ENCODE data around the gene ABCD1.
"Not testable (repeated sequence)": the region's sequence is repeated elsewhere in the genome, so short reads cannot be mapped to it uniquely, and the experiment has no call there.

ABCD1 gene

GRCh38 chrX:153734871-153735270, 10.2 kb downstream of the ABCD1 start:
- no peak for DNase-seq (ENCODE audit: low read depth)

- DNase-seq (ENCODE audit: low read depth), result no peak
These were observed 10.6 kb downstream of the ABCD1 start for GRCh38 chrX:153735274-153735673.

- DNase-seq (ENCODE audit: low read depth), result no peak
These were observed 11.6 kb downstream of the ABCD1 start for GRCh38 chrX:153736071-153736820.

- no peak for DNase-seq (ENCODE audit: low read depth)
These were observed 12.3 kb downstream of the ABCD1 start for GRCh38 chrX:153736871-153737441.

GRCh38 chrX:153738056-153738605, 13.5 kb downstream of the ABCD1 start:
- no peak for DNase-seq (ENCODE audit: low read depth)

GRCh38 chrX:153739754-153740486, 15.3 kb downstream of the ABCD1 start:
- no peak for DNase-seq (ENCODE audit: low read depth)

- no peak for DNase-seq (ENCODE audit: low read depth)
These were observed 16.1 kb downstream of the ABCD1 start for GRCh38 chrX:153740631-153741222.

- DNase-seq (ENCODE audit: low read depth), result no peak
These were observed 16.8 kb downstream of the ABCD1 start for GRCh38 chrX:153741446-153741845.

- not testable (repeated sequence) for DNase-seq (ENCODE audit: low read depth)
These were observed 17.5 kb downstream of the ABCD1 start for GRCh38 chrX:153742111-153742510.

- not testable (repeated sequence) for DNase-seq (ENCODE audit: low read depth)
These were observed 18.3 kb downstream of the ABCD1 start for GRCh38 chrX:153742796-153743467.

GRCh38 chrX:153743468-153744209, 19.0 kb downstream of the ABCD1 start:
- DNase-seq (ENCODE audit: low read depth), result not testable (repeated sequence)

- DNase-seq (ENCODE audit: low read depth), result no peak
These were observed 19.8 kb downstream of the ABCD1 start for GRCh38 chrX:153744210-153745066.

GRCh38 chrX:153745067-153745433, 20.4 kb downstream of the ABCD1 start:
- DNase-seq (ENCODE audit: low read depth), result not testable (repeated sequence)

- DNase-seq (ENCODE audit: low read depth), result no peak
These were observed 21.7 kb downstream of the ABCD1 start for GRCh38 chrX:153746359-153746758.

GRCh38 chrX:153746991-153747390, 22.3 kb downstream of the ABCD1 start:
- DNase-seq (ENCODE audit: low read depth), result not testable (repeated sequence)

- not testable (repeated sequence) for DNase-seq (ENCODE audit: low read depth)
These were observed 24.4 kb downstream of the ABCD1 start for GRCh38 chrX:153749017-153749416.

GRCh38 chrX:153750127-153750774, 25.6 kb downstream of the ABCD1 start:
- DNase-seq (ENCODE audit: low read depth), result no peak

GRCh38 chrX:153755136-153755535, 30.5 kb downstream of the ABCD1 start:
- DNase-seq (ENCODE audit: low read depth), result no peak

GRCh38 chrX:153761863-153762262, 37.2 kb downstream of the ABCD1 start:
- no peak for DNase-seq (ENCODE audit: low read depth)

Measured in T follicular helper cell (primary cell).